Tibial nerve (tissue), 3 donors: Measurements from ENCODE around the gene NKTR.

Source experiments
- CTCF ChIP-seq, 5 experiments: fragments of 200-600 bp in 3 of 5; fragments of 450-650 bp in 2 of 5; sonication (generic) in 3 of 5; IDR thresholded peaks; one replicate each; pipeline ENCODE4 v1.5.1; 2016 to 2019; ENCODE audit warnings: antibody characterized with exemption in 5 of 5, mild to moderate bottlenecking in 3 of 5, moderate library complexity in 2 of 5
- POLR2A ChIP-seq, 2 donors: fragments of 450-650 bp; IDR thresholded peaks; one replicate each; pipeline ENCODE4 v1.6.1; 2017; ENCODE audit warnings: antibody characterized with exemption in 2 of 2, mild to moderate bottlenecking in 2 of 2, moderate library complexity in 2 of 2

DNA sequence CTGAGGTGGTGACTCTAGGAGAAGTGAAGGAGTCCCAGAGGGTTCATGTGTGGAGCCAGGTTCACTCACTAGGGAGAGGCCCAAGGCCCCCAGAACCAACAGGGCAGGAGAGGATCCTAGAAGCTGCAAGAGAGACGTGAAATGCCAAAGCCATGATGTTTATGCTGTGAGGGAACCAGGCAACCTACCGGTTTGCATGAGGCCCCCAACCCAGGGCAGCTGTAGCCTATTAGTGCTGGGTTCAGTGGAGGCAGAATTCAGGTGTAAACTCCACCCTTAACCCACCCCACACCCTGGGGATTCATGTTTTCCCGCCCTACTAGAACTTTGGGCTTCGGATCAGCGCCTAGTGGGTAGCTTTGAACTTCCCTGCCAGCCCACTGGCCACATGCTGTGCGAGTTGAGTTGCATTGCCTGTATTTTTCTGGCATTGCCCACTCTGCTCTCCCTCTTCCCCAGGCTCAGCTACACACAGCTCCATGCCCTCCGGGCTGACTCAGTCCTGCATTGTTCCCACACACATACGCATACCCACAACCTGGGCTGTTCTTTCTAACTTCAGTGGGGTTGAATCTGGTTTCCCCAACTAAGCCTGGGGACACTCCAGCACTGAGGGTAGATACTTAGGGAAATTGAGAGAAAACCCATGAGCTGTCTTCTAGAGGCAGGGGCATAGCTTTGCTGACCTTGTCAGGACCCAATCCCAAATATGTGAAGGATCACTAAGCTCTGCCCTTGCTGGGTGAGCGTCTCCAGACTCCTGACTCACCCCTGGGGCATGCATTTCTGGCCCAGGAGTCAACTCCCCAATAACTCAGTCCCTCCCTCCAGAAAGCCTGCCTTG, 51.0 kb downstream of the NKTR start:
- TF ChIP-seq CTCF (IDR thresholded peaks at IDR 0.05) (no peak), POLR2A (IDR thresholded peaks at IDR 0.05) (no peak)
